ENCODE results near the gene RPS6KL1. TPM values are rescaled to one million over a fixed set of nuclear protein-coding genes. Genes with fewer than 3 reads are reported as not detected.

Gene RPS6KL1
- total RNA-seq, 1 donor, result 0.09 TPM

DNA sequence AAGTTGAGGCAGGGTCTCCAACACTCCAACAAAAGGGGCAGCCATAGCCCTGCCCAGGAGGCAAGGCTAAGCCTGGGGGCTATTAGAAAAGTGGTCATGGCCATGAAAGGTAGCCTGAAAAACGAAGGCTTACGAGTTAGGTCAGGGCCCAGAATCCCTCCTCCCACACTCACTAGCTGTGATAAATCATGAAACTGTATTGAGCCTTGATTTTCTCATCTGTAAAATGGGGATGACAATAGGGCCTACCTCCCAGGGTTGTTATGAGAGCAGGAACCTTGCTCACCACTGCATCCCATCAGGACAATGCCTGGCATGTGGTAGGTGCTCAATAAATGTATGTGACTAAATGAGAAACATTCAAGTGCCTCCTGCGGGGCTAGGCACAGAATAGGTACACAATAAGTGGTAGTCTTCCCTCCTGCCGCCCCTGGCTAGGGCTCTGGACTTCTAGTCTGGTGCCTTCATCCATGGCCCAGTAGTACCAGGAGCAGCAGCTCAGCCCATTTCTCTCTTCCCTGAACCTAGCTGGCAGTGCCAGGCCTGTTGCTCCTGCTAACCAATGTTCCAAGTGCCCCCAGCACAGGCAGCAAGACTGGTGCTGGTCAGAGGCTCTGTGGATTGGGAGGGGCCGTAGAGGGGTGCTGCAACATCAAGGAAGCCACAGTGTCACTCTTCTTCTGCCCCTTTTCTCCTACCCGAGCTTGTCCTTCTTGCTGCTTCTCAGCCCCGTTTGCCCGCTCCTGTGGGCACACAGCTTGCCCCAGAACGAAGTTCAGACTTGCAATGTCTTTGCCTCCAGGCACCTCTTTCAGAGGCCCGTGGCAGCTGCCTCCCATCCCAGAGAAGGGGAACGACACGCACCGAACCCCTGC is 24.5 kb upstream of the RPS6KL1 start:
- TF ChIP-seq, protein P1, sequence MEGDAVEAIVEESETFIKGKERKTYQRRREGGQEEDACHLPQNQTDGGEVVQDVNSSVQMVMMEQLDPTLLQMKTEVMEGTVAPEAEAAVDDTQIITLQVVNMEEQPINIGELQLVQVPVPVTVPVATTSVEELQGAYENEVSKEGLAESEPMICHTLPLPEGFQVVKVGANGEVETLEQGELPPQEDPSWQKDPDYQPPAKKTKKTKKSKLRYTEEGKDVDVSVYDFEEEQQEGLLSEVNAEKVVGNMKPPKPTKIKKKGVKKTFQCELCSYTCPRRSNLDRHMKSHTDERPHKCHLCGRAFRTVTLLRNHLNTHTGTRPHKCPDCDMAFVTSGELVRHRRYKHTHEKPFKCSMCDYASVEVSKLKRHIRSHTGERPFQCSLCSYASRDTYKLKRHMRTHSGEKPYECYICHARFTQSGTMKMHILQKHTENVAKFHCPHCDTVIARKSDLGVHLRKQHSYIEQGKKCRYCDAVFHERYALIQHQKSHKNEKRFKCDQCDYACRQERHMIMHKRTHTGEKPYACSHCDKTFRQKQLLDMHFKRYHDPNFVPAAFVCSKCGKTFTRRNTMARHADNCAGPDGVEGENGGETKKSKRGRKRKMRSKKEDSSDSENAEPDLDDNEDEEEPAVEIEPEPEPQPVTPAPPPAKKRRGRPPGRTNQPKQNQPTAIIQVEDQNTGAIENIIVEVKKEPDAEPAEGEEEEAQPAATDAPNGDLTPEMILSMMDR (IDR thresholded peaks at IDR 0.05; ENCODE audit: insufficient read depth, low read length), result no peak
- H3K4me3 ChIP-seq (ENCODE audit: low read depth, low read length), result no peak overlapping the region
- DNase-seq (ENCODE audit: low read depth), result no peak

DNA sequence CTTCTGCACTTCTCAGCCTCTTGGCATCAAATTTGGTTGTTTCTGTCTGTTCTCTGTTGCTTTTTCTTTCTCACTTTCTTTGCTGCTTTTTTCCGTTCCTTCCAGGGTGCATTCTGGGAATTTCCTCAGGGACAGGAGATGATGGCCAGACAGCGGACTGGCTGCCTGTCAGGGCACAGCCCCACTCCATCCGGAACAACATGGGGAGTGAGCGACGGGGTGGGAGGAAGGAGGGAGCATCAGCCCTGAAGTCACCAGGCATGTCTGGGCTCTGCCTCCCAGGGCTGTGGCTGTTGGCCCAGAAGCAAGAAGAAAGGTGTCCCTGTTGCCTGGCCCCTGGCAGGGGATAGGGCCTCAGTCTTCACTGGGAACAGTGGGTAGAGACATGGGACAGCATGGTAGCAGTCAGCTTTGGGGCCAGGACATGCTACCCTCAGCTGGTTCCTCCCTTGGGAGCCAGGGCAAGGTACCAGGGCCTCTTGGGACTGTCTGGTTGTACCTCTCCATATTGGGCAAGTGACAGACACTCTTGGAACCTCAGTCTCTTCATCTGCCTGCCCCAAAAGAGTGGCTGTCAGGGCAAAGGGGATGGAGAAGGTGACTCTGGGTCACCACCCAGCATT is 23.7 kb upstream of the RPS6KL1 start:
- TF ChIP-seq, protein P1 (IDR thresholded peaks at IDR 0.05; ENCODE audit: insufficient read depth, low read length), result no peak
- no peak for DNase-seq (ENCODE audit: low read depth)

DNA sequence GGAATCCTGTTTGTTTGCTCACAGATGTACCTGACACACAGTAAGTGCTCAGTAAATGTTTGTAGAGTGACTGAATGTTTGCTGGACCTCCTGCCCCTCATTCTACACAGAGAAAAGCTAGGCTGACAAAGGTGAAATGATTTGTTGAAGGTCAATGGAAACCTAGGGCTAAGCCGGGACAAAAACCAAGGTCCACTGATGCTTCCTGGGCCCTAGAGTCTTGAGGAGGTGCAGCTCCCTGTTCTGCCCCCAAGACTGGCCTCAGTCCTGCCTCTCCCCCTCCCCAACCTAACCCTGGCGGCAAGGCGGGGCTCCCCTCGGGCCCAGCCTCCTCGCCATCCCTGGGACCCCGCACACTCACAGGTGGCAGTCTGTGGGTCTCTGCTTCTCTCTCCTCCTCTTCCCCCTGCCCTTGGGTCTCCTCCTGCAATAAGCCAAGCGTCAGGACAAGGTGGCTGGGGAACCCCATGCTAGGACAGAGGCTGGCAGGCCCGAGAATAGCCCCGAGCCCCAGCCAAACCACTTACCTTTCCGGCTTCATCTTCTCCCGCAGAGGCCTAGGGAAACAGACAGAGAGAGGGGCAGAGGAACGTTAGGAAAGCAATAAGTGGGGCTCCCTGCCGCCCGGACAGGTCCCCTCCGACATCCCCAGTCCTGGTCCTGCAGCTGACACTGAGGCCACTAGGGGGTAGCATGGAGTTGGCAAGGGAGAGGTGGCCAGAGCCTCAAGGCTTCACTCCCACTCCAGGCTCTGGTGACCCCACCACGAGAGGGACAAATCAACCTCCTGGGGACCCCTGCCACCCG is 23.0 kb upstream of the RPS6KL1 start:
- TF ChIP-seq, protein P1 (IDR thresholded peaks at IDR 0.05; ENCODE audit: insufficient read depth, low read length), result peak; percentile 98
- DNase-seq (ENCODE audit: low read depth), result peak; percentile 73
- no peak overlapping the region for H3K4me3 ChIP-seq (ENCODE audit: low read depth, low read length)

More for the DNA sequence above, 23.7 kb upstream of the RPS6KL1 start:
- H3K4me3 ChIP-seq (ENCODE audit: low read depth, low read length), result no peak overlapping the region

DNA sequence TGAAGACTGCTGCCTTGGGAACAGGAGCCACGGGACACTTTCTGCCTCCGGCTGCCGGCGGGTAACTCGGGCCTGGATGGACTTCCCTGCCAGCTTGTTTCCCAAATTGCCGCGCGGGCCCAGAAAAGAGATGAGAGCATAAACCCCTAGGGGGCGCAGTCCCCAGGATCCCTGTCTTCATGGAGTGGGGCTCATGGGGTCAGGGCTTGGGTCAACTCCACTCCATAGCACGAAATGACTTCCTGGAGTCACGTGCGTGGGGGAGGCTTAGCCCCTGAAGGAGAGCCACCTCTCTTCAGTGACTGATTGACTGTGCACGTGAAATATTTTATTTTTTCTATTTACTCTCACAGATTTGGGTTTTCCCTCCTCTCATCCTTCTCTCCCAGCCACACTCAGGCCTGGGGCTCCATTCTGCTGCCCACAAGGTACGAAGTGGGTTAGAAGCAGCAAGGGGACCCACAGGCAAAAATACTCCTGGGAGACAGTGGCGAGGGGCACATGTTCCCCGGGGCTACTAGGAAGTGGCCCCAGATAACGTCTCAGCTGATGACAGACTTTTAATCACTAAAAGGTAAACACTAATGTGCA is 22.3 kb upstream of the RPS6KL1 start:
- H3K4me3 ChIP-seq (ENCODE audit: low read depth, low read length), result no peak overlapping the region
- TF ChIP-seq, protein P1 (IDR thresholded peaks at IDR 0.05; ENCODE audit: insufficient read depth, low read length), result peak; percentile 57
- DNase-seq (ENCODE audit: low read depth), result peak; percentile 16

DNA sequence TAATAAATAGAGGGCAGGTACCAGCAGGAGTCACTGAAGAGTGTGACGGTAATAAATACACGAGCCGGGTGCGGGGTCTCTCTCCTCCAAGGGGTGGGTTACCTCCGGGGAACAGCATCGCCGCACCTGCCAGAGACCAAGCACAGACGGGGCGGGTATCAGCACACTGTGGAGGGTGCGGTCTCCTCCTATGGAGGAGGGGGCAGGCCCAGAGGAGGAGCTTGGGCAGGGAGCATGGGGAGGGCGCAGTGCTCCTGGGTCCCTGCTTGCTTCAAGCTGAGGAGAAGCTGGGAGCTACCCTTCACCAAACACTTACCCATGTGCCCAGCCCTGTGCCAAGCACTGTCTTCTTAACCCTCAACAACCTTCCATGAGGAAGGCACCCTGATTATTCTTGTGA is 19.5 kb upstream of the RPS6KL1 start:
- no peak overlapping the region for H3K4me3 ChIP-seq (ENCODE audit: low read depth, low read length)
- no peak for DNase-seq (ENCODE audit: low read depth)
- TF ChIP-seq, protein P1 (IDR thresholded peaks at IDR 0.05; ENCODE audit: insufficient read depth, low read length), result no peak

DNA sequence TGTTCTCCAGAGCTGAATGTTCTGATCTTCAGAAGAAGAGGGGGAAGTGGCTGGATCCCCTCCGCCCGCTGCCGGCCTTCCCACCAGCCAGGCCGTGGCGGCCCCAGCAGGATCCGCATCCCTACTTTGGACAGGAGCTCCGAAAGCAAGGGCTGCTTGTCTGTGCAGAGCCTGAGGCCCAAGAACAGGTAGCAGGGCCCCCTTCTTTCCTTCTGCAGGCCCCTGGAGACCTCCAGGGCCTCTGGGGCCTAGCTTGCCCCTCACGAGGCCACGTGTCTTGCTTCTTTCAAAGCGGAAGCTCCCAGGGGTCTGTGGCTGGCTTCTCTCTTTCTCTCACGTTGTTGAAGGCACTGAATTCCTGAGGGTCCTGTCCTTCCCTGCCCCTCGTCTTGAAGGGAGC is 19.1 kb upstream of the RPS6KL1 start:
- DNase-seq (ENCODE audit: low read depth), result no peak
- TF ChIP-seq, protein P1 (IDR thresholded peaks at IDR 0.05; ENCODE audit: insufficient read depth, low read length), result no peak

More for the DNA sequence above, 19.1 kb upstream of the RPS6KL1 start:
- H3K4me3 ChIP-seq (ENCODE audit: low read depth, low read length), result no peak overlapping the region
